GM19438 (cell line): ENCODE measurements around the gene SEPHS1.
"Not testable (repeated sequence)": the region's sequence is repeated elsewhere in the genome, so short reads cannot be mapped to it uniquely, and the experiment has no call there.

ENCODE experiments used
- ATAC-seq: cut with Tn5 transposase; IDR thresholded peaks from one replicate; pipeline ENCODE4 v1.9.1; 2021; ENCODE audit warnings: low read depth; ENCODE audit not compliant: unreplicated experiment

The SEPHS1 gene

GRCh38 chr10:13348216-13349017, at the start of gene SEPHS1:
Gene SEPHS1 (minus strand): TSS chr10:13348293. CDS start chr10:13344950, 3,343 bp downstream.
- ATAC-seq, result peak; percentile 39

- ATAC-seq, result no peak
Measured at GRCh38 chr10:13397052-13397451, 49.0 kb upstream of the SEPHS1 start.

GRCh38 chr10:13396369-13396768, 48.3 kb upstream of the SEPHS1 start:
- no peak for ATAC-seq

- no peak for ATAC-seq
Measured at GRCh38 chr10:13395540-13395939, 47.4 kb upstream of the SEPHS1 start.

GRCh38 chr10:13393640-13394039, 45.5 kb upstream of the SEPHS1 start:
- ATAC-seq, result no peak

- ATAC-seq, result no peak
Measured at GRCh38 chr10:13392701-13393100, 44.6 kb upstream of the SEPHS1 start.

- no peak for ATAC-seq
Measured at GRCh38 chr10:13390604-13391522, 42.8 kb upstream of the SEPHS1 start.

- no peak for ATAC-seq
Measured at GRCh38 chr10:13388478-13389230, 40.6 kb upstream of the SEPHS1 start.

GRCh38 chr10:13386021-13386420, 37.9 kb upstream of the SEPHS1 start:
- ATAC-seq, result no peak

GRCh38 chr10:13383399-13383761, 35.3 kb upstream of the SEPHS1 start:
- no peak for ATAC-seq

- no peak for ATAC-seq
Measured at GRCh38 chr10:13382703-13383398, 34.8 kb upstream of the SEPHS1 start.

GRCh38 chr10:13379061-13379460, 31.0 kb upstream of the SEPHS1 start:
- not testable (repeated sequence) for ATAC-seq

GRCh38 chr10:13376746-13377145, 28.7 kb upstream of the SEPHS1 start:
- no peak for ATAC-seq

GRCh38 chr10:13376297-13376696, 28.2 kb upstream of the SEPHS1 start:
- ATAC-seq, result no peak

GRCh38 chr10:13375791-13376190, 27.7 kb upstream of the SEPHS1 start:
- no peak for ATAC-seq

GRCh38 chr10:13373644-13374043, 25.6 kb upstream of the SEPHS1 start:
- no peak for ATAC-seq

GRCh38 chr10:13372524-13372923, 24.4 kb upstream of the SEPHS1 start:
- ATAC-seq, result no peak

- ATAC-seq, result peak; percentile 77
Measured at GRCh38 chr10:13371897-13372470, 23.9 kb upstream of the SEPHS1 start.

GRCh38 chr10:13366891-13367290, 18.8 kb upstream of the SEPHS1 start:
- no peak for ATAC-seq

GRCh38 chr10:13365831-13366230, 17.7 kb upstream of the SEPHS1 start:
- no peak for ATAC-seq
